Putamen (tissue), 1 donor: Measurements from ENCODE around the gene FBH1.
"Not testable (repeated sequence)": the region's sequence is repeated elsewhere in the genome, so short reads cannot be mapped to it uniquely, and the experiment has no call there.

ENCODE experiments used
- DNase-seq: peaks from one replicate; pipeline ENCODE4 v3.0.0-alpha.2; 2016; ENCODE audit warnings: low spot score

The FBH1 gene

DNA sequence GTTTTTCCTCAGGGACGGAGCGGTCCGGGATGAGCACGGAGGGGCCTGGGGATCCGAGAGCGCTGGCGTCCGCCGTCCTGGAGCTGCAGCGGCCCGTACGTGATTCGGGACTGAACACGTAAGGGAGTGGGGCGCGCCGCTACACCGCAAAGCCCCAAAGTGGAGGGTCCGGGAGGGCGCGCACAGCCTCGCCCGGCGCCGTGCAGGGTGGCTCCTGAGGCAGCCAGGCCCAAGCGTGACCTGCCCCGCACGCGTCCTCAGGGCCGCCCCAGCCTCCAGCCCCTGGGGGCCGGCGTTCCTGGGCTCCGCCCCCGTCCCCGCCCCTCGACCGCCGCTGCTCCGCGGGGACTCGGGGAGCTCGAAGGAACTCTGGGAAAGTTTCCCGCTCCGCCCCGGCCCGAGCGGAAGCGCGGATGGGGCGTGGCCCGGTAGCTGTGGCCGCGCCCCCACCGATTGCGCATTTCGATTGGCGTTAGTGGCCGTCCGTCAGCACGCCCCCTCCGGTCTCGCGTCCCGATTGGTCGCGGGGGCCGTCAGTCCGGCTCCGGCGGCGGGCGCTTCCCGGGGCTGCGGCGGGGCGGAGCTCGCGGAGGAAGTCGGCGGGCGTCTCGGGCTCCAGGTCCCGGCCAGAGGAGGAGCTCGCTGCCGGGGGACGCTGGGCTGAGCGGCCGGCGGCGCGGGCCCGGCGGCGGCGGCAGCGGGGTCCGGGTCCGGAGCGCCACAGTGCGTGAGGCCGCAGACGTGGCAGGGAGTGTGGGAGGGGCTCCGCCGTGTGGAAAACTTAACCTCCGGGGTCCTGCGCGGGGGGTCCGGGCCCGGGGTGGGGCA lies at the start of gene FBH1, which contains the start of gene ANKRD16:
FBH1 (plus strand) TSS at position 620 of the 828 bp plus-strand sequence; CDS start at position 723, 103 bp downstream.
ANKRD16 (minus strand) TSS at position 270 of the 828 bp plus-strand sequence. CDS start 539 bp downstream, outside the sequence.
- DNase-seq, result peak; percentile 98

DNA sequence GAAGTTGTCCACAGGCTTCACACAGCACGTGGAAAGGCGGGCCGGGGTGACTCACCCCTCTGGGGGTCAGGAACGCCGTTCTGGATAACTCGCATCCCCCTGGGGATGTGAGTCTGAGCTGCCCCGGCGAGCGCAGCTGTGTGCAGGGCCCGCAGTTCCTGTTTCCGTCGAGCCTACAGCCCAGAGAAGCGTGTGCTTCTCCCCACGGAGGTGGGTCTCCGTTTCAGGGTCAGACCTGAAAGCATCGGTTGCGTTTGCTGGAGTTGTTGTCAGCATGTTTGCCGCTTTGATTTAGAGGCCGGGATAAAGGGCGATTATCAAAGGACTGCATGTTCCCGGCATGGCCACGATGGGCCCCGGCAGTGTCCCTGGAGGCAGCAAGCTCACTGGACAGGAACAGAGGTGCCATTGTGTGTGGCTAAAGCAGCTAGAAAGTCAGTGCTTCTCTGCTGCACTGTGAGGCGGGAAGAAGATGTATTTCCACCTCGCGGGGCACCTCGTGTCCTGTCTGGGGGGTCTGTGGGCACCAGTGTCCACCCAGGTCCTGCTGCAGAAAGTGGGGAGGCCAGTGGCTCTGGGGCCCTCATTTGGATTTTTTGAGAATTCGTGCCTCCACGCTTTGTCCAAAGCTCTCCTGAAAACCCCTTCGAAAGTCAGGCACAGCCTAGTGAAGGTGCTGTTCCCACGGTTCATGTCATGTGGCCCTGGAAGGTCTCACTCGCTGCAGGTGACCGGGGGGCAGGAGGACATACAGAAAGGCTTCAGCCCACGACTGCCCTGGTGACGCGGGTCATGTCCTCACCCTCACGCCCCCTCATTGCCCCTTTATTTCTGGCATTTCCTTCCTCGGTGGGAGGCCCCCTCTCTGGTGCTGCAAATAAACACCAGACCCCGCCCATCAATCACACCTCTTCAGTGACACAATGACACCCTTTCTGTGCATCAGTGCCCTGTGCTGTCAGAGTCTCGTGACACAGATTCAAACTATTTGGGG lies 49.4 kb upstream of the FBH1 start:
- peak; percentile 66 for DNase-seq

GRCh38 chr10:5841965-5842364 lies 48.1 kb upstream of the FBH1 start:
- no peak for DNase-seq

DNA sequence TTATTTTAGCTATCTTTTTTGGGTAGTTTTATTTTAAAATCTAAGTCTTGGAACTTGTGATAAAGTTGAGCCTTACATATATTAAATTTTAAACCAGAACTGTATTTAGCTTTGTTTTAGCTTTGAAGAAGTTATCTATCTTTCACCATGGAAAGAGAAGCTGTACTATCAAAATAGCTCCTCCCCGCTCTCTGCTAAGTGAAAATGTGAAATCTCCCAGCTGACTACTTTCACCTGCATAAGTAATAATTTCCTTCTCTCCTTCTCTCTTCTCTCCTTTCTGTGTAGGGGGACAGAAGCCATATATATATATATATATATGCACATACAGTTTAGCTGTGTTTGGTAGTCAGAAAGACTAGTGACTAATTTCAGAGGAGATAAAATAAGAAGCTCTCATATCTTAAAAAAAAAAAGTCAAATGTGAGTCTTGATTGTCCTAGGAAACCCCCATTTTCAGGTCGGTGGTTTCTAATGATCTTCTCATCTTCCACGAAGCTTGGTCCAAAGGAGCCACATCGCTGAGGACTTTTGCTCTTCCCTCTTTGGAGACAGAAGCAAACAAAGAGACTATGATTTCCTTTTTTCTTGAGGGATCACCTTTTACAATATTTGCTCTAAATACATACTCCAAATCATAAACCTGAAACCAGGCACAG lies 46.2 kb upstream of the FBH1 start:
- DNase-seq, result no peak

DNA sequence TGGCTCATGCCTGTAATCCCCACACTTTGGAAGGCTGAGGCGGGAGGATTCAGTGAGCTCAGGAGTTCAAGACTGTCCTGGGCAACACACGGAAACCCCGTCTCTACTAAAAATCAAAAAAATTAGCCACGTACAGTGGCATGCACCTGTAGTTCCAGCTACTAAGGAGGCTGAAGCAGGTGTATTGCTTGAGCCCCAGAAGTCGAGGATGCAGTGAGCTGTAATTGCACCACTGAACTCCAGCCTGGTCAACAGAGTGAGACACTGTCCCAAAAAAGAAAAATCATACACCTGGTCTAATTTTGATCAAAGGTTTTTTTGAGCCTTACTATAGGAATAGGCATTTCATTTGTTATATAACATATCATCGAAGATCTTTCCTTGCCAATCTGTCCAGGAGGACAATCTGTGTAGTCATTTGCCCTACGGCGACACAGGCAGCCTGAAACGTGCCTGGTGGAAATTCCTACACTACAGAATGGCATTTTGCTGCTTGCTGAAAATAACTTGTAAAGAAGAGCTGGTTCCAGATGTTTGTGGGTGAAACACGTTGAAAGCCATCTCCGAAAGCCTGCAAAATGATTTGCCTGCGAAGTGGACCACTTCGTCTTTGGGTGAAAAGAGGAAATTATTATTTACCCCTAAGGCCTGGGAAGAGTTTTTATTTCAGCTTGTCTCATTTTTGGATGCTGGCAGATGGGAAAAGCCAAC lies 45.5 kb upstream of the FBH1 start:
- DNase-seq, result no peak

- not testable (repeated sequence) for DNase-seq
These were observed 43.4 kb upstream of the FBH1 start for GRCh38 chr10:5846667-5847066.

DNA sequence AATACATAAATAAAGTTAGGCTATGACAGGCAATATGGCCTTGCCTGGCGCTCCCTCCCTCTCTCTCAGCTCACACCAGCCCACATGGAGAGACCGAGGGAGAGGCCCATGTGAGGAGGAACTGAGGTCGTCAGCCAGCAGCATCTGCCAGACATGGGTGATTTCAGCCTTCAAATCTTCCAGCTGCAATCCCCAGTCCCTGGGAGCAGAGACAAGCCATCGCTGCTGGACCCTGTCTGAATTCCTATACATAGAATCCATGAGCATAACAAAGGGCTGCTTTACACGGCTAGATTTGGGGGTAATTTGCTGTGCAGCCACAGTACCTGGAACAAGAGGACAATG lies 35.9 kb upstream of the FBH1 start:
- DNase-seq, result no peak

GRCh38 chr10:5855979-5856700 lies 33.9 kb upstream of the FBH1 start:
- no peak for DNase-seq

- no peak for DNase-seq
These were observed 33.4 kb upstream of the FBH1 start for GRCh38 chr10:5856701-5857004.

DNA sequence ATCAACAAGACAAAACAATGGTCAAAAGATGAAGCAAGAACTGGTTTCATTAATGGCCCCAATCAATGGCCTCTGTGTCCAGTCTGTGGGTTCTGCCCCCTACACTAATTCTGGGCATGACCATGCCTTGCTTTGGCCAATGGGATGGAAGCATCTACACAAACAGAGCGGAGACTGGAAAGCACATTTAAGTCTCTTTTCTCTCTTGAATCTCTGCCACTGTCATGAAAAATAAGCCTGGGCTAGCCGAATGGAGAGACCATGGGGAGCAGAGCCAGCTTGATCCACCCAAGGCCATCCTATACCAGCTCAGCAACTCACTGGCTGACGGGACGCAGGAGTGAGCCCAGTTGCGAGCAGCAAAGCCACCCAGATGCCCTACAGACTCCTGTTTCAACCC lies 31.2 kb upstream of the FBH1 start:
- peak; percentile 92 for DNase-seq

GRCh38 chr10:5860066-5860465 lies 30.0 kb upstream of the FBH1 start:
- no peak for DNase-seq

DNA sequence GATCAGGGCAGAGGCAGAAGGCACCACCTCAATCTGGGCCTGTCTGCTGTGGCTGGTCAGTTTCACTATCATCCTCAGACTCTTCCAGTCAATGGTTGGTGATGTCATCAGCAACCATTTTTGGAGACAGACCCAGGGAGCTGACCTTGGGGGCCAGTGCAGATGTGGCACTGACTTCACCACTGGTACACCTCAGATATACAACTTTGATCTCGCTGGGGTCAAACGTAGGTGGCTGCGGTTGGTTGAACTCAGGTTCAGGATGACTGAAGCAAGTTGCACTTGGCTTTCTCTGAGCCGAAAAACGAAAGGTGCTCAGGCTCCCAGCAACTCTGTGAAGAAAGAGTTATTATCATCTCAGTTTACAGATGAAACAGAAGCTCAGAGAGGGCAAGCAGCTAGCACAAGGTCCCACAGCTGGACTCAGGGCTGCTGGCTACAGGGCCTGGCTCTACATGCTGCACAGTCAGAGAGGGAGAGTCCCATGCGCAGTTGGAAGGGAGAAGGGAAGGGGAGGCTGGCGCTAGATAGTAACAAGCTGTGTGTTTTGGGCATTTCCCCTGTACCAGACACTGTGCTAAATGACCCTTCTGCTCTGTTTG lies 27.6 kb upstream of the FBH1 start:
- no peak for DNase-seq

DNA sequence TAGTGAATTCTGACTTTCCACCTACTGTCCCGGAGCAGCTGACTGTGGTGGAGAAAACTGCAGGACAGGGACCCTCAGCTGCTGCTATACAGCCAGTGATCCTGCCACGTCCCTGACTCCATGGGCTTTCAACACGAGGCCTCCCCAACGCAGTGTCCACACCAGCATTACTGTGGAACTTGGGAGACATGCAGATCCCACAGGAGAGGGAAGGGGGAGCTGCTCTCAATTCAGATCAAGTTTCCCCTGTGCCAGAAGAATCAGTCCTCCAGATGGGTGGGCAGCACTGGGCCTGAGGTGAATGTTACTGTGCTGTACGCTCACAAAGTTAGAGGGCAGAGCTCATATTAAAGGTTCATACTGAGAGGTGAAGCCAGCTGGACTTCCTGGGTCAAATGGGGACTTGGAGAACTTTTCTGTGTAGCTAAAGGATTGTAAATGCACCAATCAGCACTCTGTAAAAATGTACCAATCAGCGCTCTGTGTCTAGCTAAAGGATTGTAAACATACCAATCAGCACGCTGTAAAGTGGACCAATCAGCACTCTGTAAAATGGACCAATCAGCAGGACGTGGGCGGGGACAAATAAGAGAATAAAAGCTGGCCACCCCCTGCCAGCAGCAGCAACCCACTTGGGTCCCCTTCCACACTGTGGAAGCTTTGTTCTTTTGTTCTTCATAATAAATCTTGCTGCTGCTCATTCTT lies 26.9 kb upstream of the FBH1 start:
- DNase-seq, result not testable (repeated sequence)

DNA sequence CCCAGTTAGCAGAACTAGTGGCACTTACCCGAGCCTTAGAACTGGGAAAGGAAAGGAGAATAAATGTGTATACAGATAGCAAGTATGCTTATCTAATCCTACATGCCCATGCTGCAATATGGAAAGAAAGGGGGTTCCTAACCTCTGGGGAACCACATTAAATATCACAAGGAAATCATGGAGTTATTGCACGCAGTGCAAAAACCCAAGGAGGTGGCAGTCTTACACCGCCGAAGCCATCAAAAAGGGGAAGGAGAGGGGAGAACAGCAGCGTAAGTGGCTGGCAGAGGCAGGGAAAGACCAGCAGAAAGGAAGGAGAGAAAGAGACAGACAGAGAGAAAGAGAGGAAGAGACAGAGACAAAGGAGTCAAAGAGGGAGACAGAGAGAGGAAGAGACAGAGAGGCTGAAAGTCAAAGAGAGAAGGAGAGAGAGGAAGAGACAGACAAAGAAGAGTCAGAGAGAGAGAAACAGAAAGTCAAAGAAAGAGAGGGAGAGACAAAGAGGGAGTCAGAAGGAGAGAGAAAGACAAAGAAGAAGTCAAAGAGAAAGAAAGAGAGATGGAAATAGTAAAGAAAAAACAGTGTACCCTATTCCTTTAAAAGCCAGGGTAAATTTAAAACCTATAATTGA lies 23.5 kb upstream of the FBH1 start:
- DNase-seq, result not testable (repeated sequence)

DNA sequence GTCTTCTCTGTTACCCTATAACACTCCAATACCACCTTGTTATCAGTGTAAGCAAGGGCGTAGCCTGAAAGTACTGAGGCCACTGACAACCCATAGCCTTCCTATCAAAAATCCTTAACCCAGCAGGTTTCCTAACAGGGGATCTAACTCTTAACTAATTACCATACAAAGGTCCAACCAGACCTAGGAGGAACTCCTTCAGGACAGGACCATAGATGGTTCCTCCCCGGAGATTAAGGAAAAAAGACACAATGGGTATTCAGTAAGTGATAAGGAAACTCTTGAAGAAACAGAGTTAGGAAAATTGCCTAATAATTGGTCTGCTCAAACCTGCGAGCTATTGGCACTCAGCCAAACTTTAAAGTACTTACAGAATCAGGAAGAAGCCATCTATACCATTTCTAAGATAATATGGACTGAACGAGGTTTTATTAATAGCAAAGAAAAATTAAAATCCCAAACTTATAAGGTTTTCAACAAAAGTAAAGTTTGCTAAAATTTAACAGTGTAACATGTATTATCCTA lies 22.9 kb upstream of the FBH1 start:
- DNase-seq, result not testable (repeated sequence)

- not testable (repeated sequence) for DNase-seq
These were observed 21.7 kb upstream of the FBH1 start for GRCh38 chr10:5868383-5868782.

- no peak for DNase-seq
These were observed 20.9 kb upstream of the FBH1 start for GRCh38 chr10:5869156-5869555.

DNA sequence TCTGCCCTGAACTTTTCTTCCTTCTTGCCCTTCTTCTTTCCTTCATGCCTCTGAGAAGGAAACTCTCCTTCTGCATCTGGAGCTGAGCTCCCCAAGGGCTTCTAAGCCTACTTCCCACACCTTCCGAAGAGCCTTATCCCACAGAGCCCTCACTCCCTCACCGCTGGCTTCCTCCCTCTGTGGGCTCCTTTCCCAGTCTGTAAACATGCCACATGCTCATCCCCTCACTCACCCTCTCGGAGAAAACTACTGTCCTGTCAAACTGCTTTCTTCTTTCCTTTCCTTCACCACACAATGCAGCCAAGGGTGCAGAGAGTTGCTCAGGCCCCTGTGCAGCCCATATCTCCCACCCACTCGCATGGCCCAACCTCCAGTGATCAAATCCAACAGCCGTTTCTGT lies 18.4 kb upstream of the FBH1 start:
- DNase-seq, result no peak

GRCh38 chr10:5873515-5873995 lies 16.5 kb upstream of the FBH1 start:
- DNase-seq, result peak; percentile 82
